H9 (cell line): ENCODE measurements around the gene BAZ2A. TPM values are rescaled to one million over a fixed set of nuclear protein-coding genes. Genes with fewer than 3 reads are reported as not detected.

Experiments
- DNase-seq: peaks from one replicate; pipeline ENCODE4 v3.0.0-alpha.2; 2017
- H2AFZ ChIP-seq: one replicate; pipeline ENCODE4 v1.6.1; 2013; ENCODE audit warnings: mild to moderate bottlenecking, low read length, control low read depth, moderate library complexity
- H2AK5ac ChIP-seq: 2 replicates; pipeline ENCODE4 v1.6.1; 2013; ENCODE audit warnings: low read length, control low read depth, mixed read lengths; ENCODE audit not compliant: insufficient read length
- H2BK120ac ChIP-seq: one replicate; pipeline ENCODE4 v1.6.1; 2013; ENCODE audit warnings: low read depth, mild to moderate bottlenecking, low read length, control low read depth, inconsistent platforms; ENCODE audit not compliant: poor library complexity, severe bottlenecking
- H2BK12ac ChIP-seq: 2 replicates; pipeline ENCODE4 v1.6.1; 2013; ENCODE audit warnings: low read length, control low read depth, mixed read lengths, low read depth; ENCODE audit not compliant: insufficient read length
- H2BK15ac ChIP-seq: 2 replicates; pipeline ENCODE4 v1.6.1; 2013; ENCODE audit warnings: low read depth, low read length, control low read depth
- H2BK20ac ChIP-seq: one replicate; pipeline ENCODE4 v1.6.1; 2013; ENCODE audit warnings: low read depth, mild to moderate bottlenecking, low read length, control low read depth, inconsistent platforms; ENCODE audit not compliant: poor library complexity, severe bottlenecking
- H2BK5ac ChIP-seq: 2 replicates; pipeline ENCODE4 v1.6.1; 2013; ENCODE audit warnings: low read length, control low read depth, mixed read lengths; ENCODE audit not compliant: insufficient read length
- H3K14ac ChIP-seq: 2 replicates; pipeline ENCODE4 v1.6.1; 2013; ENCODE audit warnings: low read length, control low read depth; ENCODE audit not compliant: insufficient read depth
- H3K18ac ChIP-seq: 2 replicates; pipeline ENCODE4 v1.6.1; 2013; ENCODE audit warnings: low read depth, mild to moderate bottlenecking, mixed read lengths, low read length, control low read depth; ENCODE audit not compliant: insufficient read length
- H3K23ac ChIP-seq: 2 replicates; pipeline ENCODE4 v1.6.1; 2013; ENCODE audit warnings: low read length, control low read depth, mixed read lengths, low read depth; ENCODE audit not compliant: insufficient read length
- H3K23me2 ChIP-seq: 2 replicates; pipeline ENCODE4 v1.6.1; 2013; ENCODE audit warnings: low read depth, mild to moderate bottlenecking, mixed read lengths, low read length, control low read depth; ENCODE audit not compliant: insufficient read length, poor library complexity, severe bottlenecking
- H3K27ac ChIP-seq: 2 replicates; pipeline ENCODE4 v1.5.1; 2013; ENCODE audit warnings: low read length, control low read depth, mixed read lengths, low read depth; ENCODE audit not compliant: insufficient read length
- H3K27me3 ChIP-seq: 2 replicates; pipeline ENCODE4 v1.6.1; 2013; ENCODE audit warnings: low read length, control low read depth, inconsistent platforms; ENCODE audit not compliant: insufficient read depth
- H3K4ac ChIP-seq: 2 replicates; pipeline ENCODE4 v1.6.1; 2013; ENCODE audit warnings: low read depth, mild to moderate bottlenecking, control low read depth, inconsistent platforms, low read length, moderate library complexity
- H3K4me1 ChIP-seq: 2 replicates; pipeline ENCODE4 v1.6.1; 2013; ENCODE audit warnings: low read length, control low read depth, inconsistent platforms; ENCODE audit not compliant: insufficient read depth
- H3K4me2 ChIP-seq: 2 replicates; pipeline ENCODE4 v1.6.1; 2013; ENCODE audit warnings: low read length, control low read depth, mixed read lengths; ENCODE audit not compliant: insufficient read length, insufficient read depth
- H3K56ac ChIP-seq: 2 replicates; pipeline ENCODE4 v1.6.1; 2013; ENCODE audit warnings: low read depth, mild to moderate bottlenecking, mixed read lengths, low read length, control low read depth; ENCODE audit not compliant: insufficient read length
- H3K79me1 ChIP-seq: 2 replicates; pipeline ENCODE4 v1.6.1; 2013; ENCODE audit warnings: low read depth, mild to moderate bottlenecking, moderate library complexity, low read length, control low read depth, inconsistent platforms; ENCODE audit not compliant: insufficient read depth, poor library complexity, severe bottlenecking
- H3K79me2 ChIP-seq: 2 replicates; pipeline ENCODE4 v1.6.1; 2013; ENCODE audit warnings: low read length, control low read depth, inconsistent platforms; ENCODE audit not compliant: insufficient read depth
- H3K9ac ChIP-seq: 2 replicates; pipeline ENCODE4 v1.6.1; 2013; ENCODE audit warnings: low read length, control low read depth, mixed read lengths; ENCODE audit not compliant: insufficient read length; ENCODE audit errors: extremely low read depth
- H3K9me3 ChIP-seq: one replicate; pipeline ENCODE4 v1.6.1; 2013; ENCODE audit warnings: low read depth, low read length, inconsistent platforms; ENCODE audit not compliant: control insufficient read depth
- H3T11ph ChIP-seq: one replicate; pipeline ENCODE4 v1.6.1; 2013; ENCODE audit warnings: mild to moderate bottlenecking, low read length, control low read depth, inconsistent platforms
- H4K20me1 ChIP-seq: one replicate; pipeline ENCODE4 v1.6.1; 2013; ENCODE audit not compliant: control insufficient read depth, insufficient read length, insufficient read depth
- H4K5ac ChIP-seq: 2 replicates; pipeline ENCODE4 v1.6.1; 2013; ENCODE audit warnings: low read depth, mild to moderate bottlenecking, mixed read lengths, low read length, control low read depth; ENCODE audit not compliant: insufficient read length
- H4K8ac ChIP-seq: replicated peaks from 2 replicates; pipeline ENCODE4 v1.6.1; 2013; ENCODE audit warnings: low read length, control low read depth, mixed read lengths, low read depth; ENCODE audit not compliant: insufficient read length
- H4K91ac ChIP-seq: 2 replicates; pipeline ENCODE4 v1.6.1; 2013; ENCODE audit warnings: low read depth, mild to moderate bottlenecking, moderate library complexity, mixed read lengths, low read length, control low read depth; ENCODE audit not compliant: insufficient read length
- H3K27ac Mint-ChIP-seq, 3 experiments: 2 replicates in 2 of 3; 3 replicates in 1 of 3; pipeline ENCODE4 v1.8.0; 2020 to 2021; ENCODE audit warnings: mixed read lengths in 3 of 3, mild to moderate bottlenecking in 1 of 3, moderate library complexity in 1 of 3
- H3K27me3 Mint-ChIP-seq: 2 replicates; pipeline ENCODE4 v1.8.0; 2021; ENCODE audit warnings: low read depth, mild to moderate bottlenecking, moderate library complexity, mixed read lengths
- H3K36me3 Mint-ChIP-seq, 3 experiments: 2 replicates in 2 of 3; 3 replicates in 1 of 3; pipeline ENCODE4 v1.8.0; 2020 to 2021; ENCODE audit warnings: low read depth in 3 of 3, mixed read lengths in 3 of 3; ENCODE audit not compliant: insufficient read depth in 1 of 3
- H3K4me1 Mint-ChIP-seq, 2 experiments: 2 replicates each; pipeline ENCODE4 v1.8.0; 2020; ENCODE audit warnings: mixed read lengths in 2 of 2
- H3K4me3 Mint-ChIP-seq, 2 experiments: 2 replicates in 1 of 2; 3 replicates in 1 of 2; pipeline ENCODE4 v1.8.0; 2020 to 2021; ENCODE audit warnings: mild to moderate bottlenecking in 2 of 2, mixed read lengths in 2 of 2, moderate library complexity in 1 of 2
- H3K9me3 Mint-ChIP-seq, 2 experiments: 2 replicates in 1 of 2; 3 replicates in 1 of 2; pipeline ENCODE4 v1.8.0; 2020; ENCODE audit warnings: mild to moderate bottlenecking in 2 of 2, mixed read lengths in 2 of 2, moderate library complexity in 1 of 2
- CTCF ChIP-seq: fragments of 200-600 bp; sonication (generic); conservative IDR thresholded peaks from 3 replicates; pipeline ENCODE4 v1.8.0; 2021; ENCODE audit warnings: antibody characterized with exemption, mild to moderate bottlenecking
- total RNA-seq: library from RNA; stranded (reverse); gene quantifications from 2 replicates; pipeline ENCODE4 v1.2.1, GENCODE V29; 2021

BAZ2A gene
- total RNA-seq, 1 experiment from 2014 or later: 108 TPM

- Histone ChIP-seq H3K27me3 (no peaks in the 10 kb centered on the region), H3K79me2 (no peaks in the 10 kb centered on the region), H3K27ac (no peak overlapping the region), H3K23me2 (no peaks in the 10 kb centered on the region), H4K5ac (no peak overlapping the region), H2BK120ac (no peak overlapping the region), H3K56ac (no peak overlapping the region), H3K14ac (no peak overlapping the region), H2BK15ac (no peak overlapping the region), H4K8ac (no peak overlapping the region), H2BK12ac (no peak overlapping the region), H3K9ac (no peak overlapping the region), H3K4me2 (no peak overlapping the region), H3T11ph (no peak overlapping the region), H4K91ac (no peak overlapping the region), H3K9me3 (no peaks in the 10 kb centered on the region), H2BK20ac (no peak overlapping the region), H2AFZ (no peak overlapping the region), H3K18ac (no peak overlapping the region), H3K23ac (no peak overlapping the region), H2BK5ac (no peak overlapping the region), H3K4ac (no peak overlapping the region), H3K79me1 (no peaks in the 10 kb centered on the region), H2AK5ac (no peak overlapping the region), H3K4me1 (peaks cover 12% of the 10 kb centered on the region; the same call in 1 of the 2 replicates), H4K20me1 (peaks cover 3% of the 10 kb centered on the region)
- no peaks in the 10 kb centered on the region for H3K9me3 Mint-ChIP-seq
- no peak for TF ChIP-seq CTCF
- no peak overlapping the region for H3K4me3 Mint-ChIP-seq
- H3K27me3 Mint-ChIP-seq: no peaks in the 10 kb centered on the region
- peaks cover 2 to 14% (median 3%) of the 10 kb centered on the region in 3 experiments; a peak in 5 of 7 replicates for H3K36me3 Mint-ChIP-seq
- peaks cover 31 to 43% of the 10 kb centered on the region in 2 experiments for H3K4me1 Mint-ChIP-seq
- DNase-seq: no peak
- H3K27ac Mint-ChIP-seq: peak overlapping the region in 1 of 3 experiments; percentile 51; a peak in 3 of 7 replicates
Measured at GRCh38 chr12:56591961-56592360, 38.2 kb downstream of the BAZ2A start.
